WI38 (cell line): Measurements from ENCODE around the gene LRRC36.
"Not testable (repeated sequence)": the region's sequence is repeated elsewhere in the genome, so short reads cannot be mapped to it uniquely, and the experiment has no call there.

ENCODE experiments used
- H3K4me3 ChIP-seq: 2 replicates; pipeline ENCODE4 v1.5.1; 2011; ENCODE audit warnings: low read depth, mild to moderate bottlenecking, control low read depth, low read length
- CTCF ChIP-seq: IDR thresholded peaks from 2 replicates; pipeline ENCODE4 v1.5.1; 2012; ENCODE audit warnings: low read depth, mild to moderate bottlenecking, control low read depth, low read length

LRRC36 gene

GRCh38 chr16:67361038-67361437 lies 34.4 kb downstream of the LRRC36 start:
- TF ChIP-seq CTCF, result no peak
- no peak overlapping the region for H3K4me3 ChIP-seq

- H3K4me3 ChIP-seq, result no peak overlapping the region
- TF ChIP-seq CTCF, result no peak
Measured at GRCh38 chr16:67364600-67365235, 38.1 kb downstream of the LRRC36 start.

GRCh38 chr16:67370661-67371060 lies 44.0 kb downstream of the LRRC36 start:
- no peak overlapping the region for H3K4me3 ChIP-seq
- no peak for TF ChIP-seq CTCF

GRCh38 chr16:67372664-67373063 lies 46.0 kb downstream of the LRRC36 start:
- H3K4me3 ChIP-seq, result no peak overlapping the region
- TF ChIP-seq CTCF, result peak; percentile 24; the same call in 1 of the 2 replicates

GRCh38 chr16:67376012-67376411 lies 49.4 kb downstream of the LRRC36 start:
- not testable (repeated sequence) for H3K4me3 ChIP-seq

- no peak for TF ChIP-seq CTCF
- no peak overlapping the region for H3K4me3 ChIP-seq
Measured at GRCh38 chr16:67378642-67379041, 52.0 kb downstream of the LRRC36 start.

- no peak overlapping the region for H3K4me3 ChIP-seq
- TF ChIP-seq CTCF, result no peak
Measured at GRCh38 chr16:67383284-67383683, 56.7 kb downstream of the LRRC36 start.
